HG02973 (cell line): ENCODE data around the gene C19orf18.

Source experiments
- ATAC-seq: cut with Tn5 transposase; IDR thresholded peaks from one replicate; pipeline ENCODE4 v1.9.1; 2021; ENCODE audit warnings: moderate library complexity; ENCODE audit not compliant: unreplicated experiment

Gene C19orf18

GRCh38 chr19:57949296-57949695 lies 25.0 kb downstream of the C19orf18 start:
- no peak for ATAC-seq

- peak; percentile 77 for ATAC-seq
These were observed 26.8 kb downstream of the C19orf18 start, which contains the start of gene ZNF256 for GRCh38 chr19:57947419-57948134. TSS of gene ZNF256 (minus strand) at chr19:57947706. CDS start at chr19:57947474, 232 bp downstream.

- no peak for ATAC-seq
These were observed 27.3 kb downstream of the C19orf18 start for GRCh38 chr19:57947088-57947418.

- no peak for ATAC-seq
These were observed 28.0 kb downstream of the C19orf18 start for GRCh38 chr19:57946316-57946715.

GRCh38 chr19:57941593-57941992 lies 32.7 kb downstream of the C19orf18 start:
- ATAC-seq, result no peak

GRCh38 chr19:57935731-57936130 lies 38.6 kb downstream of the C19orf18 start:
- ATAC-seq, result no peak

- no peak for ATAC-seq
These were observed 39.3 kb downstream of the C19orf18 start, which contains the start of gene ZNF418 for GRCh38 chr19:57934820-57935665. TSS of gene ZNF418 (minus strand) at chr19:57935402. CDS start at chr19:57933822, 1,580 bp downstream.

- ATAC-seq, result no peak
These were observed 46.7 kb downstream of the C19orf18 start for GRCh38 chr19:57927587-57927986.

- ATAC-seq, result peak; percentile 99
These were observed 58.0 kb downstream of the C19orf18 start, which contains the start of gene ZNF417 for GRCh38 chr19:57916168-57916995. TSS of gene ZNF417 (minus strand) at chr19:57916592. CDS start at chr19:57916411, 181 bp downstream.

- no peak for ATAC-seq
These were observed 59.8 kb downstream of the C19orf18 start for GRCh38 chr19:57914531-57914930.
